Breast epithelium (tissue), 4 donors: ENCODE results near the gene NFKBIB. TPM values are rescaled to one million over a fixed set of nuclear protein-coding genes. Genes with fewer than 3 reads are reported as not detected.
"Not testable (repeated sequence)": the region's sequence is repeated elsewhere in the genome, so short reads cannot be mapped to it uniquely, and the experiment has no call there.

ENCODE experiments used
- DNase-seq, 2 donors: peaks; one replicate each; pipeline ENCODE4 v3.0.0-alpha.2; 2019; ENCODE audit warnings: low spot score in 2 of 2
- H3K27ac ChIP-seq, 2 donors: fragments of 200-600 bp; sonication (generic) in 1 of 2; one replicate each; pipeline ENCODE4 v1.5.1; 2016 to 2019; ENCODE audit warnings: mild to moderate bottlenecking in 1 of 2
- H3K27me3 ChIP-seq, 2 donors: fragments of 200-600 bp; sonication (generic) in 1 of 2; one replicate each; pipeline versions ENCODE4 v1.5.1 to v1.6.0; 2017 to 2019; ENCODE audit warnings: control low read depth in 1 of 2, mild to moderate bottlenecking in 1 of 2
- H3K36me3 ChIP-seq: fragments of 200-600 bp; one replicate; pipeline ENCODE4 v1.5.1; 2019
- H3K4me1 ChIP-seq, 2 donors: fragments of 200-600 bp; sonication (generic); one replicate each; pipeline ENCODE4 v1.5.1; 2016 to 2019; ENCODE audit warnings: control low read depth in 1 of 2
- H3K4me3 ChIP-seq, 3 donors: fragments of 200-600 bp; sonication (generic); 1 replicate in 2 of 3; 2 replicates in 1 of 3; pipeline ENCODE4 v1.5.1; 2016 to 2019; ENCODE audit warnings: mild to moderate bottlenecking in 3 of 3, moderate library complexity in 2 of 3
- H3K9me3 ChIP-seq, 2 donors: fragments of 200-600 bp; sonication (generic) in 1 of 2; one replicate each; pipeline ENCODE4 v1.5.1; 2016 to 2019; ENCODE audit warnings: control low read depth in 1 of 2
- POLR2A ChIP-seq: fragments of 450-650 bp; IDR thresholded peaks from one replicate; pipeline ENCODE4 v1.6.1; 2016; ENCODE audit warnings: antibody characterized with exemption, mild to moderate bottlenecking, moderate library complexity
- POLR2AphosphoS5 ChIP-seq, 3 donors: sonication (generic); formaldehyde crosslinking; IDR thresholded peaks; one replicate each; pipeline ENCODE4 v1.6.1; 2017; ENCODE audit warnings: antibody characterized with exemption in 3 of 3
- intact Hi-C: fragments of 100-400 bp; cut with DNase I; formaldehyde crosslinking; loops from one replicate; pipeline ENCODE4 v1.15.1; 2023; ENCODE audit warnings: low total_unique reads
- total RNA-seq, 3 donors: library from RNA; depleted of rRNA; stranded (reverse); fragments of >200 nt; gene quantifications; one replicate each; pipeline ENCODE4 v1.1.0, GENCODE V29; 2016
- TF ChIP-seq, protein P1 (sequence below), 3 donors: fragments of 450-650 bp; IDR thresholded peaks; one replicate each; pipeline ENCODE4 v1.5.1; 2016 to 2017; ENCODE audit warnings: antibody characterized with exemption in 3 of 3, mild to moderate bottlenecking in 3 of 3, moderate library complexity in 3 of 3

NFKBIB gene
- total RNA-seq, 3 donors from 2014 or later: 15.7 to 29.2 (median 19.6) TPM

GRCh38 chr19:38883286-38883685, 16.5 kb upstream of the NFKBIB start:
- intact Hi-C loops: no loop called here
- Histone ChIP-seq H3K4me3 (no peak overlapping the region), H3K4me1 (no peaks in the 10 kb centered on the region), H3K27me3 (no peaks in the 10 kb centered on the region), H3K9me3 (no peaks in the 10 kb centered on the region), H3K36me3 (no peaks in the 10 kb centered on the region), H3K27ac (no peak overlapping the region)
- DNase-seq: no peak
- TF ChIP-seq, protein P1, sequence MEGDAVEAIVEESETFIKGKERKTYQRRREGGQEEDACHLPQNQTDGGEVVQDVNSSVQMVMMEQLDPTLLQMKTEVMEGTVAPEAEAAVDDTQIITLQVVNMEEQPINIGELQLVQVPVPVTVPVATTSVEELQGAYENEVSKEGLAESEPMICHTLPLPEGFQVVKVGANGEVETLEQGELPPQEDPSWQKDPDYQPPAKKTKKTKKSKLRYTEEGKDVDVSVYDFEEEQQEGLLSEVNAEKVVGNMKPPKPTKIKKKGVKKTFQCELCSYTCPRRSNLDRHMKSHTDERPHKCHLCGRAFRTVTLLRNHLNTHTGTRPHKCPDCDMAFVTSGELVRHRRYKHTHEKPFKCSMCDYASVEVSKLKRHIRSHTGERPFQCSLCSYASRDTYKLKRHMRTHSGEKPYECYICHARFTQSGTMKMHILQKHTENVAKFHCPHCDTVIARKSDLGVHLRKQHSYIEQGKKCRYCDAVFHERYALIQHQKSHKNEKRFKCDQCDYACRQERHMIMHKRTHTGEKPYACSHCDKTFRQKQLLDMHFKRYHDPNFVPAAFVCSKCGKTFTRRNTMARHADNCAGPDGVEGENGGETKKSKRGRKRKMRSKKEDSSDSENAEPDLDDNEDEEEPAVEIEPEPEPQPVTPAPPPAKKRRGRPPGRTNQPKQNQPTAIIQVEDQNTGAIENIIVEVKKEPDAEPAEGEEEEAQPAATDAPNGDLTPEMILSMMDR (IDR thresholded peaks at IDR 0.05): no peak
- no peak for TF ChIP-seq POLR2A
- no peak for TF ChIP-seq POLR2AphosphoS5 (IDR thresholded peaks at IDR 0.05)

- H3K36me3 ChIP-seq, DNase-seq, H3K27ac ChIP-seq, intact Hi-C loops, H3K9me3 ChIP-seq, H3K27me3 ChIP-seq, H3K4me3 ChIP-seq, H3K4me1 ChIP-seq: not testable (repeated sequence)
Observed at GRCh38 chr19:38884691-38885090, 15.1 kb upstream of the NFKBIB start.

GRCh38 chr19:38888876-38889275, 10.9 kb upstream of the NFKBIB start:
- Histone ChIP-seq H3K9me3 (no peaks in the 10 kb centered on the region), H3K27me3 (no peaks in the 10 kb centered on the region), H3K27ac (no peak overlapping the region), H3K4me3 (no peak overlapping the region), H3K4me1 (no peaks in the 10 kb centered on the region), H3K36me3 (no peaks in the 10 kb centered on the region)
- TF ChIP-seq, protein P1 (IDR thresholded peaks at IDR 0.05): no peak
- TF ChIP-seq POLR2AphosphoS5 (IDR thresholded peaks at IDR 0.05): no peak
- TF ChIP-seq POLR2A: no peak
- DNase-seq: no peak
- intact Hi-C loops: no loop called here

GRCh38 chr19:38889803-38890202, 10.0 kb upstream of the NFKBIB start:
- Histone ChIP-seq H3K4me3 (no peak overlapping the region), H3K27me3 (no peaks in the 10 kb centered on the region), H3K36me3 (no peaks in the 10 kb centered on the region), H3K9me3 (no peaks in the 10 kb centered on the region), H3K4me1 (no peaks in the 10 kb centered on the region), H3K27ac (no peak overlapping the region)
- TF ChIP-seq, protein P1 (IDR thresholded peaks at IDR 0.05): no peak
- TF ChIP-seq POLR2AphosphoS5 (IDR thresholded peaks at IDR 0.05) (no peak), POLR2A (no peak)
- intact Hi-C loops: no loop called here
- DNase-seq: no peak

- Histone ChIP-seq H3K9me3 (no peaks in the 10 kb centered on the region), H3K36me3 (no peaks in the 10 kb centered on the region), H3K27me3 (no peaks in the 10 kb centered on the region), H3K27ac (no peak overlapping the region), H3K4me3 (no peak overlapping the region), H3K4me1 (no peaks in the 10 kb centered on the region)
- no peak for DNase-seq
- TF ChIP-seq POLR2A: no peak
- TF ChIP-seq POLR2AphosphoS5 (IDR thresholded peaks at IDR 0.05): no peak
- TF ChIP-seq, protein P1 (IDR thresholded peaks at IDR 0.05): no peak
- intact Hi-C loops: no loop called here
Observed at GRCh38 chr19:38890686-38891085, 9.1 kb upstream of the NFKBIB start.

DNA sequence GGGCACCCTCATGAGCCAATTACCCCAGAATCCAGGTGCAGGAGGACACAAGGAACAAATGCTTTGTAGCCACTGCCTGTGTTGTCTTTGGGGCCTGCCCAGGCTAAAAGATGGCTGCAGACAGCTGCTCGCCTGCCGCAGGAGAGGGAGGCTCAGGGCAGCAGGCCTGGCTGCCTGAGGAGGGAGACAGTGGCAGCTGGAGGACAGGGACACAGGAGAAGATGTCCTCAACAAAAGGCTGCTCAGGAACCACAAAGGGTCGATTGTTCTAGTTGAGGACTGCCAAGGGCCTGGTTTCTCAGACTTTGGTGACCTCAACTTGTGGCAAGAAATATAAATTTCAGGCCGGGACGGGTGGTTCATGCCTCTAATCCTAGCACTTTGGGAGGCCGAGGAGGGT, 8.0 kb upstream of the NFKBIB start:
- H3K27me3 ChIP-seq: no peaks in the 10 kb centered on the region
- DNase-seq: peak in 1 of 2 donors; percentile 26
- H3K4me3 ChIP-seq: no peak overlapping the region
- H3K9me3 ChIP-seq: no peaks in the 10 kb centered on the region
- intact Hi-C loops: no loop called here
- H3K27ac ChIP-seq: peak overlapping the region in 1 of 2 donors; percentile 40
- H3K36me3 ChIP-seq: no peaks in the 10 kb centered on the region
- H3K4me1 ChIP-seq: no peaks in the 10 kb centered on the region
- TF ChIP-seq, protein P1 (IDR thresholded peaks at IDR 0.05): no peak
- TF ChIP-seq POLR2AphosphoS5 (IDR thresholded peaks at IDR 0.05): no peak
- TF ChIP-seq POLR2A: no peak
